SU-DHL-6 (cell line): ENCODE results near the gene ZNF212.
A peak's percentile ranks its signal among the peaks of the same experiment; 100 is the strongest.

Experiments
- H2AFZ ChIP-seq: fragments of 200-600 bp; sonication (generic); 2 replicates; pipeline ENCODE4 v1.6.1; 2014; ENCODE audit warnings: low read depth, mild to moderate bottlenecking, moderate library complexity, mixed read lengths, antibody characterized with exemption, low read length; ENCODE audit not compliant: severe bottlenecking
- H3F3A ChIP-seq: fragments of 200-600 bp; shearing (Covaris generic); 2 replicates; pipeline ENCODE4 v1.6.0; 2016; ENCODE audit warnings: antibody characterized with exemption, mild to moderate bottlenecking; ENCODE audit not compliant: insufficient read depth
- H3K27ac ChIP-seq: fragments of 200-600 bp; sonication (generic); 2 replicates; pipeline ENCODE4 v1.5.1; 2016; ENCODE audit warnings: low read depth, mild to moderate bottlenecking, low read length, moderate library complexity, mixed read lengths
- H3K27me3 ChIP-seq: fragments of 200-600 bp; sonication (generic), shearing (Covaris generic); 2 replicates; pipeline ENCODE4 v1.6.0; 2014; ENCODE audit warnings: mild to moderate bottlenecking, low read length
- H3K36me3 ChIP-seq: fragments of 200-600 bp; sonication (generic); 2 replicates; pipeline ENCODE4 v1.6.1; 2014; ENCODE audit warnings: mild to moderate bottlenecking, low read length, mixed read lengths
- H3K4me2 ChIP-seq: fragments of 300-600, 200-600 bp; shearing (Covaris generic), sonication (generic); 2 replicates; pipeline ENCODE4 v1.6.0; 2014; ENCODE audit warnings: low read length, low read depth, mild to moderate bottlenecking; ENCODE audit not compliant: poor library complexity, severe bottlenecking
- H3K4me3 ChIP-seq: fragments of 200-600 bp; sonication (generic); 2 replicates; pipeline ENCODE4 v1.5.1; 2014; ENCODE audit warnings: antibody characterized with exemption, low read length, mild to moderate bottlenecking, mixed read lengths; ENCODE audit not compliant: insufficient read depth, poor library complexity, severe bottlenecking
- H3K79me2 ChIP-seq: fragments of 200-600 bp; sonication (generic); 2 replicates; pipeline ENCODE4 v1.6.1; 2014; ENCODE audit warnings: mild to moderate bottlenecking, low read length, moderate library complexity; ENCODE audit not compliant: insufficient read depth
- H3K9ac ChIP-seq: fragments of 200-600 bp; sonication (generic); 2 replicates; pipeline ENCODE4 v1.7.0; 2014; ENCODE audit warnings: mild to moderate bottlenecking, low read length
- H3K9me2 ChIP-seq: fragments of 200-600 bp; sonication (generic); replicated peaks from 2 replicates; pipeline ENCODE4 v1.6.1; 2014; ENCODE audit warnings: low read length; ENCODE audit not compliant: insufficient read depth
- H3K9me3 ChIP-seq: fragments of 200-600 bp; sonication (generic); 2 replicates; pipeline ENCODE4 v1.6.1; 2014; ENCODE audit warnings: low read length, mixed read lengths; ENCODE audit not compliant: insufficient read depth
- H4K20me1 ChIP-seq: fragments of 200-600 bp; sonication (generic); 2 replicates; pipeline ENCODE4 v1.6.1; 2014; ENCODE audit warnings: low read depth, mild to moderate bottlenecking, antibody characterized with exemption, low read length, moderate library complexity, mixed read lengths
- EZH2phosphoT487 ChIP-seq: fragments of 200-600 bp; sonication (generic), shearing (Covaris generic); conservative IDR thresholded peaks from 2 replicates; pipeline ENCODE4 v1.6.1; 2018; ENCODE audit warnings: mild to moderate bottlenecking, antibody characterized with exemption, low read length, moderate library complexity, mixed read lengths
- TF ChIP-seq, protein P1 (sequence below): fragments of 200-600 bp; sonication (generic); IDR thresholded peaks from one replicate; pipeline ENCODE4 v1.5.1; 2017; ENCODE audit warnings: antibody characterized with exemption, mild to moderate bottlenecking, low read length, moderate library complexity; ENCODE audit not compliant: insufficient read depth, poor library complexity, severe bottlenecking

The ZNF212 gene

DNA sequence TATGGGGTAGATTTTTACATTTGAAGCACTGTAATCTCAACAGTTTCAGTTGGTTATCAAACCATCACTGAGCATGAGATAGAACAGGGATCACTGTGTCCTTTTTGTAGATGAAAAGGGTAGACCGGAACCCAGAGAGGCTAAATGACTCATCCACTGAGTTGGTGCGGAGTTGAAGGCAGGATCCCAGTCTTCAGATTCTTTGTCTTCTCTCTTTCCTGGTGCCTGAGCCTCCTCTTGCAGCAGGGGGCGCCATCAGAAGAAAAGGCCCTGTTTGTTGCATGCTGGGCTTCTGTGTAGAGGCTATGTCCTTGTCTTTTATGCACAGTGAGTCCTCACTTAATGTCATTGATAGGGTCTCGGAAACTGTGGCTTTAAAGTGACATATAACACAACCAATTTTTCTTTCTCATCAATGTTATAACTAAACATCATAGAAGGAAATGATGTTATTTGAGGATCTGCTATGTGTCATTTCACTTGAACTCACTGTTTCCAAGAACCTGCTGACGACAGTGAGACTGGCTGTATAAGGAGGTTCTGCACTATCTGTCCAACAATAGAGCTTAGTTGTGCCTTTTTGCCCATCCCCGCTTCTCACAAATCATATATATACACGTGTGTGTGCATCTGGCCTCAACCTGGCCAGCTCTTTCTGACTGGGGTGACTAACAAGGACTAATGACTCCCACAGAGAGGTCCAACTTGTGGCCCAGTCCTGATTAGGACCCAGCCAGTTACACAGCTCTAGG is 29.8 kb upstream of the ZNF212 start:
- Histone ChIP-seq H3K9ac (no peak overlapping the region), H3K36me3 (0 out of 2 replicates have a peak, but pooled peaks cover 4% of the 10 kb centered on the region), H3F3A (no peaks in the 10 kb centered on the region), H3K4me2 (no peak overlapping the region), H2AFZ (no peak overlapping the region), H3K27ac (no peak overlapping the region), H4K20me1 (no peaks in the 10 kb centered on the region), H3K27me3 (no peaks in the 10 kb centered on the region), H3K9me3 (no peaks in the 10 kb centered on the region), H3K9me2 (no peaks in the 10 kb centered on the region), H3K4me3 (no peak overlapping the region), H3K79me2 (no peaks in the 10 kb centered on the region)
- TF ChIP-seq, protein P1, sequence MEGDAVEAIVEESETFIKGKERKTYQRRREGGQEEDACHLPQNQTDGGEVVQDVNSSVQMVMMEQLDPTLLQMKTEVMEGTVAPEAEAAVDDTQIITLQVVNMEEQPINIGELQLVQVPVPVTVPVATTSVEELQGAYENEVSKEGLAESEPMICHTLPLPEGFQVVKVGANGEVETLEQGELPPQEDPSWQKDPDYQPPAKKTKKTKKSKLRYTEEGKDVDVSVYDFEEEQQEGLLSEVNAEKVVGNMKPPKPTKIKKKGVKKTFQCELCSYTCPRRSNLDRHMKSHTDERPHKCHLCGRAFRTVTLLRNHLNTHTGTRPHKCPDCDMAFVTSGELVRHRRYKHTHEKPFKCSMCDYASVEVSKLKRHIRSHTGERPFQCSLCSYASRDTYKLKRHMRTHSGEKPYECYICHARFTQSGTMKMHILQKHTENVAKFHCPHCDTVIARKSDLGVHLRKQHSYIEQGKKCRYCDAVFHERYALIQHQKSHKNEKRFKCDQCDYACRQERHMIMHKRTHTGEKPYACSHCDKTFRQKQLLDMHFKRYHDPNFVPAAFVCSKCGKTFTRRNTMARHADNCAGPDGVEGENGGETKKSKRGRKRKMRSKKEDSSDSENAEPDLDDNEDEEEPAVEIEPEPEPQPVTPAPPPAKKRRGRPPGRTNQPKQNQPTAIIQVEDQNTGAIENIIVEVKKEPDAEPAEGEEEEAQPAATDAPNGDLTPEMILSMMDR, result peak; percentile 71
- no peak for TF ChIP-seq EZH2phosphoT487

DNA sequence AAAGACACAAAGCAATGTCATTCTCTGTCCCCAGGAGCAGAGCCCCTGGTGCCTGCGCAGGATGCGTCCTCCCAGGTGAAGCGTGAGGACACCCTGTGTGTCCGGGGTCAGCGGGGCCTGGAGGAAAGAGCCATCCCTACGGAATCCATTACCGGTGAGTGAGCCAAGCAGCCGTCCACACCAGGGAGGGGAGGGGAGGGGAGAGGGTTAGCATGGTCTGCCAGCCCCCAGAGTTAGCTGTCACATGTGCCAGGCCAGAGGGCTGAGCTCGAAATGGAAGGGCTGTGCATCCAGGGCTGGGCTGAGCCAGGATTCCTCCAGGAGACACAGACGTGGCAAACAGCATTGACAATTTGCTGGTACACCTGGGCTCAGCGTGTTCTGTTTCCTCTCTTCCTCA is 28.9 kb upstream of the ZNF212 start:
- Histone ChIP-seq H3K4me3 (no peak overlapping the region), H4K20me1 (no peaks in the 10 kb centered on the region), H3F3A (no peaks in the 10 kb centered on the region), H3K27me3 (no peaks in the 10 kb centered on the region), H3K79me2 (no peaks in the 10 kb centered on the region), H3K9ac (no peak overlapping the region), H3K4me2 (no peak overlapping the region), H3K9me2 (no peaks in the 10 kb centered on the region), H3K36me3 (0 out of 2 replicates have a peak, but pooled peaks cover 4% of the 10 kb centered on the region), H2AFZ (no peak overlapping the region), H3K27ac (no peak overlapping the region), H3K9me3 (no peaks in the 10 kb centered on the region)
- TF ChIP-seq, protein P1, result no peak
- no peak for TF ChIP-seq EZH2phosphoT487

DNA sequence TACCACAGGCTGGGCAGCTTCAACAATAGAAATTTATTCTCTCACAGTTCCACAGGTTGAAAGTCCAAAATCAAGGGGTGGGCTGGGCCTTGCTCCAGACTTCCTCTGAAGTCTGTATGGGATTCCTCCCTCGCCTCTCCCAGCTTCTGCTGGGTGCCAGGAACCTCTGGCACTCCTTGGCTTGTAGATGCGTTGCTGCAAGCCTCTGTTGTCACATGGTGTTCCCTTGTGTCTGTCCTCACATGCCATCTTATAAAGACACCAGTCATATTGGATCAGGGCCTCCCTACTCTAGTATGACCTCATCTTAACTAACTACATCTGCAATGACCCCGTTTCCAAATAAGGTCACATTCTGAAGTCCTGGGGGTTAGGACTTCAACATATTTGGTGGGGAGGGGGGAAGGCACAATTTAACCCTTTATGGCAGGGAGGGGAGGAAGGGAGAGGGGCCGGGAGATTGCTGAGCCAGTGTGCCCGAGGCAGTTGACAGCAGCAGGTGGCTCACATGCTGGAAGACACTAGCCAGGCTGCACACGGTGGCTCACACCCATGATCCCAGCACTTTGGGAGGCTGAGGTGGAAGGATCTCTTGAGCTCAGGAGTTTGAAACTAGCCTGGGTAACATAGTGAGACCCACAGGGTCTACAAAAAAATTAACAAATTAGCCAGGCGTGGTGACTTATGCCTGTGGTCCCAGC is 25.3 kb upstream of the ZNF212 start:
- no peaks in the 10 kb centered on the region for H3K36me3 ChIP-seq
- no peak overlapping the region for H3K27ac ChIP-seq
- H3K79me2 ChIP-seq, result no peaks in the 10 kb centered on the region
- no peak overlapping the region for H3K4me3 ChIP-seq
- no peaks in the 10 kb centered on the region for H3F3A ChIP-seq
- no peak overlapping the region for H3K9ac ChIP-seq
- H3K4me2 ChIP-seq, result no peak overlapping the region
- TF ChIP-seq, protein P1, result no peak
- no peak for TF ChIP-seq EZH2phosphoT487
- H3K9me3 ChIP-seq, result no peaks in the 10 kb centered on the region
- H4K20me1 ChIP-seq, result no peaks in the 10 kb centered on the region
- no peak overlapping the region for H2AFZ ChIP-seq
- no peaks in the 10 kb centered on the region for H3K9me2 ChIP-seq
- no peaks in the 10 kb centered on the region for H3K27me3 ChIP-seq
